ENCODE results near the gene GPR84. TPM values are rescaled to one million over a fixed set of nuclear protein-coding genes. Genes with fewer than 3 reads are reported as not detected.

Gene GPR84
- total RNA-seq, 2 experiments from 2014 or later: 0.18 to 0.25 TPM

- Mint-ChIP-seq H3K4me3 (no peak overlapping the region), H3K4me1 (peaks cover 22% of the 10 kb centered on the region), H3K36me3 (ENCODE audit: low read depth) (peaks cover 87% of the 10 kb centered on the region), H3K27me3 (no peaks in the 10 kb centered on the region), H3K27ac (no peak overlapping the region), H3K9me3 (no peaks in the 10 kb centered on the region)
- POLR2A ChIA-PET: interaction anchor here (1.0 to 4.8 kb wide), 4 partner anchors 11 to 27 kb away, joined by 3 to 52 read pairs (median 3); no protein-coding TSS in a partner anchor
- DNase-seq: no peak
- CTCF ChIA-PET: interaction anchor here (1.6 to 12.1 kb wide), 6 partner anchors 8 to 97 kb away, joined by 5 to 481 read pairs (median 82); partner anchors contain the start of genes ITGA5 and NCKAP1L
Measured at GRCh38 chr12:54401119-54401518, 36.8 kb upstream of the GPR84 start.

DNA sequence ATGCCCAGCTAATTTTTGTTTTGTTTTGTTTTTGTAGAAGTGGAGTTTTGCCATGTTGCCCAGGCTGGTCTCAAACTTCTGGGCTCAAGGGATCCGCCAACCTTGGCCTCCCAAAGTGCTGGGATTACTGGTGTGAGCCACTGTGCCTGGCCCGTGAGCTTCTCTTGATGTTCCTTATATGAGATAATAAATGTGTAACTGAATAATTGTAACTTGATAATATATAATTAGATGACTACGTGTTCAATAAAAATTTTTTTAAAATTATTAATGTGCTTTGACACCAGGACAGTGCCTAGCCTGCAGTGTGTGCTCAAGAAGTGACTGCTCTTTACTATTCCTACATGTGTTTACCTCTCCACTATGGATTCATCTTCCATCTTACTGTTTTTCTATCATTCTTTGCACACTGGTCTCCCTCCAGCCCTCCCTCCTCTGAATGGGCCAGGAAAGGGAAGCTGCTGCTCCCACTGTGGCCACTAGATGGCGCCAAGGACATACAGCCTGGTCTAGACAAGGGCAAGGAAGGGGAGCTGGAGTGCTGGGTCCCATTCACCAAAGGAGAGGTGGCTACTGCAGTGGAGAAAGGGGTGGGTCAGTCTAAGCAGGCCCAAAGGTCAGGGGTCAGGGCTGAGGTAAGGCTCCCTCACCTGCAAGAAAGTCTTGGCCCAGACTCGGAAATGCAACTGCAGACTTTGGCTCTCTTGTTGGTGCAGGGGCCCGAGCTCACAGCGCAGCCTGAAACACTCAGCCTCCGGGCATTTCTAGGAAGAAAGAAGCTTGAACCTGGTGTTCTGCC lies 34.9 kb upstream of the GPR84 start:
- Mint-ChIP-seq H3K27me3 (no peaks in the 10 kb centered on the region), H3K4me3 (no peak overlapping the region), H3K27ac (no peak overlapping the region), H3K9me3 (no peaks in the 10 kb centered on the region), H3K4me1 (peaks cover 27% of the 10 kb centered on the region), H3K36me3 (ENCODE audit: low read depth) (peaks cover 87% of the 10 kb centered on the region)
- POLR2A ChIA-PET: interaction anchor here (0.9 to 4.8 kb wide), 13 partner anchors 9 to 570 kb away, joined by 3 to 52 read pairs (median 4); partner anchors contain the start of genes HNRNPA1 and NCKAP1L
- peak; percentile 89 for DNase-seq
- CTCF ChIA-PET: interaction anchor here (0.6 to 12.1 kb wide), 47 partner anchors 10 to 434 kb away, joined by 3 to 481 read pairs (median 4); partner anchors contain the start of genes COPZ1, HNRNPA1, ITGA5 and NCKAP1L

DNA sequence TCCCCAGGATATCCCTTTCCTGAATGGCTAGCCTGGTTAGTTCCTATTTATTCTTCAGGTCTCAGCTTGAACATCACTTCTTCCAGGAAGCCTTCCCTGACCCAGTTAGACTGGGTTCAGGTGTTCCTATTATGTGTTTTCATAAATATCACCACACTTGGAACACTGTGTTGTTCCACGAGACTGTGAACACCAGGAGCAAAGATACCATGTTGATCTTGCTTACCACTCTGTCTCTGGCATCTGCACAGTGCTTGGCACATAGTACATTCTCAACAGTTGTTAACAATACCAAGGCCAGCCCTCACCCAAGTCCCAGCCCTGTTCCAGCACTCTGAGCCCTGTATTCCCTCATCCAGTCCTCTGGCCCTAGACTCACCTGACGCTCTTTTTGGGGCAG lies 33.9 kb upstream of the GPR84 start:
- ChIA-PET POLR2A (interaction anchor here (2.4 kb wide), 1 partner anchor 41 kb away, joined by 46 read pairs; no protein-coding TSS in a partner anchor), CTCF (interaction anchor here (1.5 to 12.1 kb wide), 8 partner anchors 11 to 133 kb away, joined by 3 to 481 read pairs (median 14); partner anchors contain the start of gene ITGA5)
- DNase-seq: no peak
- Mint-ChIP-seq H3K9me3 (no peaks in the 10 kb centered on the region), H3K27me3 (no peaks in the 10 kb centered on the region), H3K27ac (no peak overlapping the region), H3K36me3 (ENCODE audit: low read depth) (peaks cover 85% of the 10 kb centered on the region), H3K4me3 (no peak overlapping the region), H3K4me1 (peaks cover 35% of the 10 kb centered on the region)

DNA sequence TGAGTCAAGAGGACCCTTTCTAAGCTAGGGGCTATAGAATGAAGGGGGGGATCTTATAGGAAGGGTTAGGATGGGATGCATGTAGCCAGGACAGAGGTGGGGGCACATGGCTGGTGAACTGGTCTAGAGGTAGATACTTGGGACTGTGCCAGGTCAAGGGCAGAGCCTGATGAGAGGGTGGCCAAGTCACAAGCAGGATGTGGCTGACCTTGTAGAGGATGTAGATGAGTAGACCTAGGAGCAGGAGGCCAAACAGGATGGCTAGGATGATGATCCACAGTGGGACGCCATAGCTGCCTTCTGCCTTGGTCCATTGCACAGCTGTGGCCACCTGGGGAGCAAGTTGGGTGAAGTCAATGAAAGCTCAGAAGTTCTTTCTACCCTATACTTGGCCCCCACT lies 32.9 kb upstream of the GPR84 start:
- POLR2A ChIA-PET: no interaction called here
- CTCF ChIA-PET: interaction anchor here (12.0 to 12.1 kb wide), 2 partner anchors 19 to 49 kb away, joined by 282 to 481 read pairs; partner anchors contain the start of gene ITGA5
- Mint-ChIP-seq H3K4me3 (no peak overlapping the region), H3K27ac (no peak overlapping the region), H3K27me3 (no peaks in the 10 kb centered on the region), H3K36me3 (ENCODE audit: low read depth) (peaks cover 82% of the 10 kb centered on the region), H3K4me1 (peaks cover 39% of the 10 kb centered on the region), H3K9me3 (no peaks in the 10 kb centered on the region)
- DNase-seq: no peak

DNA sequence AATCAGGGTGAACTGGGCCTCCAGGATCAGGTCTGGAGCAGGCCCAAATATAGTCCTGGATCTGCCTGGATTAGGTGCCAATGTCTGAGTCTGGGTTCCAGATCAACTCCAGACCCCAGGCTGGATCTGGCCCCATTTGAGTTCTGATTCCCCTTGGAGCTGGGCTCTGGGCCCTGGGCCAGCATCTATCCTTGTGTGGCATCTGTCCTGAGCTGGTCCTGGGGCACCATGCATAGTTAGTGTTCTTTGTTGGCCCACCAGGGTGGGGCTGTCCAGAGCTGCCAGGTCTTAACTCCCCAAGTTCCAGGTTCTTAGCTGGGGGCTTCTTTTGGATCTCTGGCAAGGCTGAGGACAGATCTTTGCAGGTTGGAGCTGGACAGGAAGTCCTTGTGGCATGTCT lies 31.3 kb upstream of the GPR84 start:
- Mint-ChIP-seq H3K27me3 (no peaks in the 10 kb centered on the region), H3K9me3 (no peaks in the 10 kb centered on the region), H3K4me3 (no peak overlapping the region), H3K36me3 (ENCODE audit: low read depth) (peaks cover 71% of the 10 kb centered on the region), H3K4me1 (peaks cover 45% of the 10 kb centered on the region), H3K27ac (no peak overlapping the region)
- ChIA-PET CTCF (interaction anchor here (0.7 to 12.1 kb wide), 6 partner anchors 7 to 132 kb away, joined by 3 to 481 read pairs (median 4); partner anchors contain the start of gene ITGA5), POLR2A (interaction anchor here (0.9 kb wide), 1 partner anchor 15 kb away, joined by 3 read pairs; no protein-coding TSS in a partner anchor)
- no peak for DNase-seq

DNA sequence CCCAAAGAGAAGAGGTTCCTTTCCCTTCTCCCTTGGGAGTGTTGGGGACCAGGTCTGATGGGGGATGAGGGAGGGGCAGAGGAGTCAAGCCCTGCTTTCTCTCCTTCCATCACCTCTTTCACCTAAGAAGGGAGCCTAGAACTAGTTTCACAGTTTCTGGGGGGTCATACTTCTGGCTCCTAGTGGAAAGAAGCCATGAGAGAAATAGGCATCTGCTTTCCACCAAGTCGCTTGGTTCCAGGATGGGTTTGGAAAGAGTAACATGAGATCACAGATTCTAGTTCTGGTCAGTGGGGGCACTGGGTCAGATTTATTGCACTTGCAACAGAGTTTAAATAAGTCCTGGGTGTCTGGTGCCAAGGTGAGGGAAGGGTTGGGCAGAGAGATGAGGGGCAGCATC lies 30.7 kb upstream of the GPR84 start:
- no peaks in the 10 kb centered on the region for H3K27me3 Mint-ChIP-seq
- H3K4me3 Mint-ChIP-seq: no peak overlapping the region
- no peak overlapping the region for H3K27ac Mint-ChIP-seq
- peaks cover 65% of the 10 kb centered on the region for H3K36me3 Mint-ChIP-seq (ENCODE audit: low read depth)
- ChIA-PET CTCF (interaction anchor here (1.2 to 12.1 kb wide), 3 partner anchors 9 to 51 kb away, joined by 4 to 481 read pairs (median 282); partner anchors contain the start of gene ITGA5), POLR2A (no interaction called here)
- no peak for DNase-seq
- H3K4me1 Mint-ChIP-seq: peaks cover 45% of the 10 kb centered on the region
- H3K9me3 Mint-ChIP-seq: no peaks in the 10 kb centered on the region

DNA sequence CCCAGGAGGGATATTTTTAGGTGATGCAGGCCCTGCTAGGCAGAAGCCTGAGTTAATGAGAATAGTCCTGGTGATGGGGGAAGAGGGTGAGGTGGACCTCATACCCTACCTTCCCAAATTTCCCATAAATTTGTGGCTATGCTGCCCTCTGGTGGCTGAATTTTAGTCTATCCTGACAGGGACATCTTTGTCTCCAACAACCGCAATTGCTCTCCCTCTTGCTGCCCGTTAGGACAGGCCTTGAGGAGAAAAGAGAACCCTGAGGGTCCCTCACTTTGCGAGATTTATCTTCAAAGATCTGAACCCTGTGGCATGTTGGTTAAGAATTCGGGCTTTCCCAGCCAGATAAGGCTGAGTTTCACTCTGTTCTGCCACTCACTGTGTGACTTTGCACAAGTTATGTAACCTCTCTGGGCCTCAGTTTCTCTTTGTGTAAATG lies 30.0 kb upstream of the GPR84 start:
- no peaks in the 10 kb centered on the region for H3K9me3 Mint-ChIP-seq
- peaks cover 60% of the 10 kb centered on the region for H3K36me3 Mint-ChIP-seq (ENCODE audit: low read depth)
- H3K4me3 Mint-ChIP-seq: no peak overlapping the region
- no peak for DNase-seq
- CTCF ChIA-PET: interaction anchor here (0.9 to 1.7 kb wide), 6 partner anchors 8 to 143 kb away, joined by 3 to 7 read pairs (median 4); no protein-coding TSS in a partner anchor
- POLR2A ChIA-PET: interaction anchor here (1.0 kb wide), 1 partner anchor 103 kb away, joined by 3 read pairs; the partner anchor contains the start of gene NCKAP1L
- H3K27me3 Mint-ChIP-seq: no peaks in the 10 kb centered on the region
- H3K27ac Mint-ChIP-seq: no peak overlapping the region
- peaks cover 49% of the 10 kb centered on the region for H3K4me1 Mint-ChIP-seq

GRCh38 chr12:54393743-54394142 lies 29.5 kb upstream of the GPR84 start:
- no peak for DNase-seq
- H3K4me1 Mint-ChIP-seq: peaks cover 48% of the 10 kb centered on the region
- ChIA-PET CTCF (interaction anchor here (0.5 to 3.6 kb wide), 11 partner anchors 8 to 142 kb away, joined by 3 to 25 read pairs (median 4); no protein-coding TSS in a partner anchor), POLR2A (interaction anchor here (1.0 to 1.4 kb wide), 2 partner anchors 17 to 104 kb away, joined by 3 read pairs; partner anchors contain the start of gene NCKAP1L)
- peaks cover 58% of the 10 kb centered on the region for H3K36me3 Mint-ChIP-seq (ENCODE audit: low read depth)
- H3K4me3 Mint-ChIP-seq: no peak overlapping the region
- peak overlapping the region; percentile 48 for H3K27ac Mint-ChIP-seq
- H3K27me3 Mint-ChIP-seq: no peaks in the 10 kb centered on the region
- H3K9me3 Mint-ChIP-seq: no peaks in the 10 kb centered on the region

DNA sequence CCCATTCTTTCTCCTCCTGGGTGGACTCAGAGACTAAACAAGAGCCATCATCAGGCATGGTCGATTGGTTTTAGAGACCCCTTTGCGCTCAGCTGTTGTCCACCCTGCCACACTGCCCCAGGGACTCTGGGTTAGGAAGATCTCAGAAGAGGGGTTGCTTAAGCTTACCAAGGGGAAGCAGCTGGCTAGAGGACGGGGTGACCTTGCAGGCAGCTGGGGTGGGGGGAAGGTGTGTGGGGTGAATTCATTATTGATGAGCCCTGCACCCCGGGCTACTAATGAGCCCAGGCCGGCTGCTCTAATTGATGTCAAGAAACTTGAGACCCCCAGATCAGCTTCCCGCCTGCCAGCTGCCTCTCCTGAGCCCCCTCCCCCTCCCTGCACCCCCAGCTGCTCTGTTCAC lies 28.9 kb upstream of the GPR84 start:
- H3K9me3 Mint-ChIP-seq: no peaks in the 10 kb centered on the region
- peaks cover 44% of the 10 kb centered on the region for H3K4me1 Mint-ChIP-seq
- H3K27ac Mint-ChIP-seq: no peak overlapping the region
- ChIA-PET POLR2A (interaction anchor here (1.0 to 1.4 kb wide), 2 partner anchors 18 to 104 kb away, joined by 3 read pairs; partner anchors contain the start of gene NCKAP1L), CTCF (interaction anchor here (0.5 to 3.6 kb wide), 11 partner anchors 9 to 142 kb away, joined by 3 to 25 read pairs (median 4); no protein-coding TSS in a partner anchor)
- no peak for DNase-seq
- no peaks in the 10 kb centered on the region for H3K27me3 Mint-ChIP-seq
- peaks cover 54% of the 10 kb centered on the region for H3K36me3 Mint-ChIP-seq (ENCODE audit: low read depth)
- H3K4me3 Mint-ChIP-seq: no peak overlapping the region

- ChIA-PET POLR2A (interaction anchor here (1.4 kb wide), 1 partner anchor 18 kb away, joined by 3 read pairs; no protein-coding TSS in a partner anchor), CTCF (interaction anchor here (0.8 to 3.6 kb wide), 9 partner anchors 9 to 50 kb away, joined by 3 to 25 read pairs (median 4); no protein-coding TSS in a partner anchor)
- DNase-seq: no peak
- Mint-ChIP-seq H3K36me3 (ENCODE audit: low read depth) (peaks cover 48% of the 10 kb centered on the region), H3K27me3 (no peaks in the 10 kb centered on the region), H3K9me3 (no peaks in the 10 kb centered on the region), H3K4me1 (peaks cover 39% of the 10 kb centered on the region), H3K4me3 (no peak overlapping the region), H3K27ac (no peak overlapping the region)
Measured at GRCh38 chr12:54392485-54393206, 28.4 kb upstream of the GPR84 start.

GRCh38 chr12:54390668-54391551 lies 26.6 kb upstream of the GPR84 start:
- Mint-ChIP-seq H3K9me3 (no peaks in the 10 kb centered on the region), H3K27me3 (no peaks in the 10 kb centered on the region), H3K4me1 (peaks cover 33% of the 10 kb centered on the region), H3K4me3 (no peak overlapping the region), H3K27ac (no peak overlapping the region), H3K36me3 (ENCODE audit: low read depth) (peaks cover 34% of the 10 kb centered on the region)
- POLR2A ChIA-PET: no interaction called here
- peak; percentile 59 for DNase-seq
- CTCF ChIA-PET: interaction anchor here (1.1 to 3.6 kb wide), 2 partner anchors 10 to 48 kb away, joined by 4 to 25 read pairs; no protein-coding TSS in a partner anchor

All from activated CD4-positive, alpha-beta memory T cell treated with anti-CD3 and anti-CD28 coated beads, Interleukin-2, amount 10 ng/mL, durations not matched to agents 7 days and 5 days (primary cell).